ENCODE data around the gene BSND. TPM values are rescaled to one million over a fixed set of nuclear protein-coding genes. Genes with fewer than 3 reads are reported as not detected.
A peak's percentile ranks its signal among the peaks of the same experiment; 100 is the strongest.

BSND gene
- polyA plus RNA-seq, 1 donor (not counting 4 experiments of a cell fraction or from before 2014, with no cell fraction given), result not detected

DNA sequence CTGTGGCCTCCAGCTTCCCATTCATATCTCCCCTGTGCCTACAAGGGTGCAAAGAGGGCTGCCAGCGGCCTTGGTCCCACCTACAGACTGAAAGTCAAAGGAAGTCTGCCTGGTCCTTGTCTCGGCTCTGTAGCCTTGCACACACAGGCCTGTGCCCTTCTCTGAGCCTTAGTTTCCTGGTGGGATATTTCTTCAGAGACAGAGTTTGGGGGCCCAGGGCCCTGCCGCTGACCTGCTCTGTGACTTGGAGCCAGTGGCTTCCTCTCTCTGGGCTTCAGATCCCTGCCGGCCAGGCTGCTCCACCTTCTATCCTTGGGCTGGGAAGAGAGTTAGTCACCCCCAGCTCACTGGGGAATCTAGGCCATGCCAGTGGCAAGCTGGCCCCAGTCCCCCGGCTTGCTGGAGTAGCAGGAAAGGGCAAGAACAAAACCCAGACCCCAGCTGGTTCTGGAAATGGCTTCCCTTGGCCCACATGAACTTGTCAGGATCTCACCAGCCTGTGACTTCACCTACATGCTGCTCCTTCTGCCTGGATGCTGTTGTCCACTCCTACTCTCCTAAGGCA lies 19.3 kb upstream of the BSND start:
- DNase-seq (ENCODE audit: low read depth, low spot score), result no peak
- Histone ChIP-seq H3K9me3 (ENCODE audit: control insufficient read depth, low read depth, low read length) (no peaks in the 10 kb centered on the region), H4K20me1 (ENCODE audit: control insufficient read depth, extremely low read depth, insufficient read depth, low read length) (no peaks in the 10 kb centered on the region), H3K4me1 (ENCODE audit: control insufficient read depth, extremely low read depth, insufficient read depth, low read length) (peaks cover 15% of the 10 kb centered on the region), H3K9ac (ENCODE audit: control insufficient read depth, extremely low read depth, insufficient read depth, low read length) (no peak overlapping the region), H3K4me3 (ENCODE audit: control insufficient read depth in 2 of 3, extremely low read depth in 1 of 3, insufficient read depth in 2 of 3, low read depth in 1 of 3, low read length in 3 of 3) (no peak overlapping the region), H3K27me3 (ENCODE audit: control insufficient read depth, extremely low read depth, insufficient read depth, low read length) (peaks cover 6% of the 10 kb centered on the region), H3K9me1 (ENCODE audit: control insufficient read depth, extremely low read depth, insufficient read depth, low read length) (no peaks in the 10 kb centered on the region), H3K27ac (ENCODE audit: control insufficient read depth, insufficient read depth, low read length) (no peak overlapping the region), H3K4me2 (ENCODE audit: control insufficient read depth, extremely low read depth, insufficient read depth, low read depth, low read length) (no peak overlapping the region), H3K79me2 (ENCODE audit: control insufficient read depth, insufficient read depth, low read length) (no peaks in the 10 kb centered on the region), H3K36me3 (ENCODE audit: control insufficient read depth in 2 of 2, extremely low read depth in 1 of 2, insufficient read depth in 2 of 2, low read length in 2 of 2) (no peaks in the 10 kb centered on the region), H2AFZ (ENCODE audit: control insufficient read depth, low read length) (no peak overlapping the region)
- dilution Hi-C loops (cut with MboI; ENCODE audit: extremely low pct_ligation_motif_present, low sequenced_read_pairs), result no loop called here
- no peak for FAIRE-seq
- TF ChIP-seq, protein P1, sequence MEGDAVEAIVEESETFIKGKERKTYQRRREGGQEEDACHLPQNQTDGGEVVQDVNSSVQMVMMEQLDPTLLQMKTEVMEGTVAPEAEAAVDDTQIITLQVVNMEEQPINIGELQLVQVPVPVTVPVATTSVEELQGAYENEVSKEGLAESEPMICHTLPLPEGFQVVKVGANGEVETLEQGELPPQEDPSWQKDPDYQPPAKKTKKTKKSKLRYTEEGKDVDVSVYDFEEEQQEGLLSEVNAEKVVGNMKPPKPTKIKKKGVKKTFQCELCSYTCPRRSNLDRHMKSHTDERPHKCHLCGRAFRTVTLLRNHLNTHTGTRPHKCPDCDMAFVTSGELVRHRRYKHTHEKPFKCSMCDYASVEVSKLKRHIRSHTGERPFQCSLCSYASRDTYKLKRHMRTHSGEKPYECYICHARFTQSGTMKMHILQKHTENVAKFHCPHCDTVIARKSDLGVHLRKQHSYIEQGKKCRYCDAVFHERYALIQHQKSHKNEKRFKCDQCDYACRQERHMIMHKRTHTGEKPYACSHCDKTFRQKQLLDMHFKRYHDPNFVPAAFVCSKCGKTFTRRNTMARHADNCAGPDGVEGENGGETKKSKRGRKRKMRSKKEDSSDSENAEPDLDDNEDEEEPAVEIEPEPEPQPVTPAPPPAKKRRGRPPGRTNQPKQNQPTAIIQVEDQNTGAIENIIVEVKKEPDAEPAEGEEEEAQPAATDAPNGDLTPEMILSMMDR (optimal IDR thresholded peaks at IDR 0.05 in 1 of 3, IDR thresholded peaks at IDR 0.05 in 1 of 3, conservative IDR thresholded peaks at IDR 0.05 in 1 of 3; ENCODE audit: extremely low read depth in 1 of 3, insufficient read depth in 2 of 3, low read length in 3 of 3), result no peak
- TF ChIP-seq EZH2 (IDR thresholded peaks at IDR 0.05; ENCODE audit: low read length), result no peak

DNA sequence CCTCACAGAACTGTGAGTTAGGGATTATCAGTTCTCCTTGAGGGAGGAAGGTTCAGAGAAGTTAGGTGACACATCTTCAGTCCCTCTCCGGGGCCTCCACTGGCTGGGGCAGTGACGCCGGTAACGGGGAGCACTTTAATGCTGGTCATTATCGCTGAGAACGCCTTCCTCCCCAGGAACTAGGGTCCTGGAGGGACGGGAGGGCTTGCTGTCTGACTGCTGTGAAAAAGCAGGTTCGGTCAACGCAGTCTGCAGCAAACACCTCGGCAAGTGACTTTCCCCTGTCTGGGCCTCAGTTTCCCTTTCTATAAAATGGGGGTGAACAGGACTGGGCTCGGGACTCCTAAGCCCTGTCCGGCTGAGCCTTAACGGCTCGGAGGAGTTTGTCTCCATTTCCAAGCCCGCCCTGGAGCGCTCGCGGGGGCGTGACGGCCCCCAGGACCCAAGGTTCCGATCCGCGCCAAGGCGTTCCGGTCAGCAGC lies 18.6 kb upstream of the BSND start:
- no peaks in the 10 kb centered on the region for H3K36me3 ChIP-seq (ENCODE audit: control insufficient read depth in 2 of 2, extremely low read depth in 1 of 2, insufficient read depth in 2 of 2, low read length in 2 of 2)

More for the DNA sequence above, 18.6 kb upstream of the BSND start:
- TF ChIP-seq EZH2 (IDR thresholded peaks at IDR 0.05; ENCODE audit: low read length), result no peak
- TF ChIP-seq, protein P1 (optimal IDR thresholded peaks at IDR 0.05 in 1 of 3, IDR thresholded peaks at IDR 0.05 in 1 of 3, conservative IDR thresholded peaks at IDR 0.05 in 1 of 3; ENCODE audit: extremely low read depth in 1 of 3, insufficient read depth in 2 of 3, low read length in 3 of 3), result no peak
- no peak for FAIRE-seq
- no peak for DNase-seq (ENCODE audit: low read depth, low spot score)
- Histone ChIP-seq H3K79me2 (ENCODE audit: control insufficient read depth, insufficient read depth, low read length) (no peaks in the 10 kb centered on the region), H3K27ac (ENCODE audit: control insufficient read depth, insufficient read depth, low read length) (no peak overlapping the region), H2AFZ (ENCODE audit: control insufficient read depth, low read length) (peak overlapping the region; percentile 55), H3K9ac (ENCODE audit: control insufficient read depth, extremely low read depth, insufficient read depth, low read length) (peak overlapping the region; percentile 54), H3K27me3 (ENCODE audit: control insufficient read depth, extremely low read depth, insufficient read depth, low read length) (peaks cover 6% of the 10 kb centered on the region), H4K20me1 (ENCODE audit: control insufficient read depth, extremely low read depth, insufficient read depth, low read length) (no peaks in the 10 kb centered on the region), H3K4me1 (ENCODE audit: control insufficient read depth, extremely low read depth, insufficient read depth, low read length) (peaks cover 15% of the 10 kb centered on the region), H3K4me2 (ENCODE audit: control insufficient read depth, extremely low read depth, insufficient read depth, low read depth, low read length) (peak overlapping the region; percentile 84), H3K9me3 (ENCODE audit: control insufficient read depth, low read depth, low read length) (no peaks in the 10 kb centered on the region), H3K9me1 (ENCODE audit: control insufficient read depth, extremely low read depth, insufficient read depth, low read length) (no peaks in the 10 kb centered on the region), H3K4me3 (ENCODE audit: control insufficient read depth in 2 of 3, extremely low read depth in 1 of 3, insufficient read depth in 2 of 3, low read depth in 1 of 3, low read length in 3 of 3) (peak overlapping the region; percentile 44 to 60 (median 55))
- dilution Hi-C loops (cut with MboI; ENCODE audit: extremely low pct_ligation_motif_present, low sequenced_read_pairs), result no loop called here
